GM19043 (cell line): ENCODE data around the gene TMF1.

Source experiments
- ATAC-seq: cut with Tn5 transposase; IDR thresholded peaks from one replicate; pipeline ENCODE4 v1.9.1; 2021; ENCODE audit warnings: low read depth; ENCODE audit not compliant: unreplicated experiment

TMF1 gene

DNA sequence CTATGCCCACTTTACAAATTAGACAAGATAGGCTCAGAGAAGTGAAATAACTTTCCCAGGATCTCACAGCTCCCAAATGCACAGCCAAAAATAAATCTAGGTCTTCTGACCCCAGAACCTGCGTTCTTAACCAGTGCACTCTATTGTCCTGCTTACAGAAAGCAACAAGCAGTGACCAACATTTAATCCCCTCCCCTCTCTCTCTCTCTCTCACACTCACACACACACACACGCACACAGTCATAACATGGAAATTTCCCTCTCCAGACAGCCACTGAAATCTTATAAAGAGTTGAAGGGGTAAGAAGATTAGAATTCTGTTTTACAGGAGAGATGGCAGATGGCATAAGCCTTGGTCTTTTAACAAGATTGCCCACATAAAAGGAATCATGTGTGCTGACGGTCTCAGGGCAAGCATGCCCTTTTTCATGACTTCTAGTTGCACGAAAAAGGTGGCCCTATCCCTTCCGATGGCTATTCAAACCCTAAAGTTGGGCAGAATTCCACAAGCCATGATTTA is 68.1 kb downstream of the TMF1 start:
- no peak for ATAC-seq

DNA sequence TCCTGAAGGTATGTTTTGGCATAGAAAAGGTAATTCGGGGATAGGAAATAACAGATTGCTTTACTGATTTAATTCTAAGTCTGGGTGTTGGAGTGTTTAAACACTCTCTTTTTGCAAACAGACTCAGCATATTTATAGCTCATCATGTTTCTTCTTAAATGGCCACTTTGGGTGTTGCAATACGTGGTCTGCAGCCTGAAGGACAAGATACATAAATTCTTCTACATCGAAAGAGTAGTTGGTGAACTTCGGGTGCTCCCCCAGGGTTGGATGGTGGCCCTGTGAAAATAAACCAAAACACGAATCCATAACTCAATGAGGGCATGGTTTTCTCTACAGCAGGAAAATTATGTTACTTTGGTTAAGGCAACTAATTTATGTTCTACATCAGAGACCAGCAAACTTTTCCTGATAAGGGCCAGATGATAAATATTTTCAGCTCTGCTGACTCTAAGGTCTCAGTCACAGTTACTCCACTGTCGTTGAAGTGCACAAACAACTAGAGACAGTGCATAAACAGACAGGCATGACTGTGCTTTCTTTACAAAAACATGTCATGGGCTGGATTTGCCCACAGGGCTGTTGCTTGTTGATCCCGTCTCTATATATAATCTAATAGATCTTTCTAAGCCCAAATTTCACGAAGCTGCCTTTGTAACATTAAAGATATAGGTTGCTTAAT is 74.5 kb downstream of the TMF1 start:
- ATAC-seq: no peak

DNA sequence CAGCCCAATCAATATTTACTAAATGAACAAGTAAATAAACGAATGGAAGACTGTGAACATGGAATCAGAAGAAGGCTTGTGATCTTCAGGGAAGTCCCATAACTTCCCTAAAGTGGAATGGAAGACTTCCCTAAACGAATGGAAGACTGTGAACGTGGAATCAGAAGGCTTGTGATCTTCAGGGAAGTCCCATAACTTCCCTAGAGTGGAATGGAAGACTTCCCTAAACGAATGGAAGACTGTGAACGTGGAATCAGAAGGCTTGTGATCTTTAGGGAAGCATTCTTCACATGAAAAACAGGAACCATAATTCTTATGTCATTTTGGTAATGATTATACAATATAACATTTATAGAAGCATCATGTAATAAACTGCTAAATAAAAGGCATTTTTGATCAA is 77.4 kb downstream of the TMF1 start:
- no peak for ATAC-seq

DNA sequence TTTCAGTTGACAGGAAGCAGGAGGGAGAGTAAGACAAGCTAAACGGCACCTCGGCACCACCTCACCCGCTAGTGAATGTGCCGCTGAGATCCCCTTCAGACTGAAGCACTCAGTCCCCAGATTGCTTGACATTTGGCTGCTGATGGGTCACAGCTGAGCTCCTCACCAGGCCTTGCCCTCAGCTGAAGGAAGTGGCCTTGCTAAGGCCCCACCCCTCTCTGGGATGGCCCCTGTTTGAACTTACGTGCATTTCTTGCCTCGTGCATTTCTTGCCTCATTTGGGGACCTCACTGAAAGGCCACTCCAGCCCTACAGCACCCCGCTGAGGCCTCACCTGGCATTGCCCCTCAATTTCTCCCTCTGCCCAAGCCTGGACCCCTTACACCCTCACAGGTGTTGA is 78.5 kb downstream of the TMF1 start:
- ATAC-seq: no peak

DNA sequence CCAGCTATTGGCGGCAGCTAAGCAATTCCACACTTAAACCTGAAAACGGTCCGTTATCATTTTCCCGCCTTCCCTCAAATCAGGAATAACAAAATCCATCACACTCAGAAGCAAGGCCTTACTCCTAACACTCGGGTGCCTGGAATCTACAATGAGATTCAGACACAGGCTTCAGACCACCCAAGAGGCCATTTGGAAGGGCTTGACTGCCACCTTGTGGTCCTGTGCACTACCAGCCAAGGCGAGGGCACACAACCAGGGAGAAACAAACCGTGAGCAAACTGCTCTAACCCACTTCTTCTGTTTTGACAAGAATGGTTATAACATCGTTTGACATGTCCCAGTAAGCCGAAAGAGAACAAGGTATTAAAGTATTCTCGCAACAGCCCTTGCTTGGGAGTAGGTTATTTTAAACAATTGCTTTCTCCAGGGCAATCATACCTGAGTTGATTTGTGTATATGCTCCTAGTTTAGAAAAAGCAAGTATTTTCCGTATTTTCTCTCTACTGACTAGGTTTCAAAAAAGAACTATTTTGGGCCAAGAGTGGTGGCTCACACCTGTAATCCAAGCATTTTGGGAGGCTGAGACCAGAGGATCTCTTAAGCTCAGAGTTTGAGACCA is 79.7 kb downstream of the TMF1 start:
- peak; percentile 78 for ATAC-seq
